Fibroblast of lung (primary cell): ENCODE results near the gene CCDC80. TPM values are rescaled to one million over a fixed set of nuclear protein-coding genes. Genes with fewer than 3 reads are reported as not detected.

ENCODE experiments used
- DNase-seq, 2 donors: peaks; one replicate each; pipeline versions ENCODE4 v3.0.0 to v3.0.0-alpha.2; 2010; ENCODE audit warnings: low read depth in 2 of 2
- H2AFZ ChIP-seq: 2 replicates; pipeline ENCODE4 v1.5.1; 2012; ENCODE audit warnings: low read length, control low read depth, inconsistent platforms
- H3K27ac ChIP-seq: 2 replicates; pipeline ENCODE4 v1.5.1; 2011; ENCODE audit warnings: low read length, control low read depth; ENCODE audit not compliant: insufficient read depth
- H3K27me3 ChIP-seq: 2 replicates; pipeline ENCODE4 v1.5.1; 2011; ENCODE audit warnings: mild to moderate bottlenecking, low read length; ENCODE audit not compliant: control insufficient read depth, insufficient read depth
- H3K36me3 ChIP-seq: 2 replicates; pipeline ENCODE4 v1.5.1; 2011; ENCODE audit warnings: low read length; ENCODE audit not compliant: control insufficient read depth, insufficient read depth
- H3K4me1 ChIP-seq: 2 replicates; pipeline ENCODE4 v1.5.1; 2011; ENCODE audit warnings: low read length; ENCODE audit not compliant: control insufficient read depth, insufficient read depth; ENCODE audit errors: extremely low read depth
- H3K4me2 ChIP-seq: 2 replicates; pipeline ENCODE4 v1.5.1; 2011; ENCODE audit warnings: low read length, control low read depth; ENCODE audit not compliant: insufficient read depth; ENCODE audit errors: extremely low read depth
- H3K4me3 ChIP-seq, 4 experiments: fragments of 200-600 bp in 1 of 4; sonication (generic) in 1 of 4; replicated peaks in 1 of 4; 2 replicates each; pipeline ENCODE4 v1.5.1; 2011 to 2016; ENCODE audit warnings: low read length in 4 of 4, low read depth in 3 of 4, mild to moderate bottlenecking in 3 of 4, control low read depth in 2 of 4, inconsistent platforms in 1 of 4, mixed read lengths in 1 of 4; ENCODE audit not compliant: insufficient read depth in 1 of 4; ENCODE audit errors: control extremely low read depth in 1 of 4
- H3K79me2 ChIP-seq: 2 replicates; pipeline ENCODE4 v1.5.1; 2012; ENCODE audit warnings: mild to moderate bottlenecking, low read length, inconsistent platforms; ENCODE audit not compliant: control insufficient read depth, insufficient read depth
- H3K9ac ChIP-seq: 2 replicates; pipeline ENCODE4 v1.5.1; 2011; ENCODE audit warnings: mild to moderate bottlenecking, low read length, control low read depth; ENCODE audit not compliant: insufficient read depth
- H3K9me3 ChIP-seq: 2 replicates; pipeline ENCODE4 v1.5.1; 2012; ENCODE audit warnings: low read depth, low read length; ENCODE audit not compliant: control insufficient read depth, insufficient read depth
- H4K20me1 ChIP-seq: 2 replicates; pipeline ENCODE4 v1.5.1; 2011; ENCODE audit warnings: low read length; ENCODE audit not compliant: control insufficient read depth, insufficient read depth; ENCODE audit errors: extremely low read depth
- CTCF ChIP-seq, 2 donors: IDR thresholded peaks in 1 of 2; conservative IDR thresholded peaks in 1 of 2; 1 replicate in 1 of 2; 2 replicates in 1 of 2; pipeline ENCODE4 v1.5.1; 2011 to 2012; ENCODE audit warnings: low read length in 2 of 2, control low read depth in 1 of 2, inconsistent platforms in 1 of 2, low read depth in 1 of 2, mild to moderate bottlenecking in 1 of 2
- EZH2 ChIP-seq: IDR thresholded peaks from 2 replicates; pipeline ENCODE4 v1.5.1; 2012; ENCODE audit warnings: low read length, control low read depth, mild to moderate bottlenecking; ENCODE audit errors: missing control alignments
- polyA plus RNA-seq, 2 donors: library from polyadenylated mRNA; depleted of rRNA in 1 of 2; stranded (reverse) in 1 of 2; unstranded in 1 of 2; fragments of >200 nt; gene quantifications; 2 replicates each; pipeline ENCODE4 v1.2.1, GENCODE V29; 2011 to 2012; ENCODE audit warnings: missing spikeins in 1 of 2
- total RNA-seq: library from RNA; depleted of rRNA; stranded (reverse); fragments of >200 nt; gene quantifications from 2 replicates; pipeline ENCODE4 v1.2.1, GENCODE V29; 2014

CCDC80 gene
- total and polyA plus RNA-seq, 2 donors (not counting 1 experiment from before 2014, with no cell fraction given) = 153 to 526 TPM

- Histone ChIP-seq H3K4me3 (no peak overlapping the region), H3K4me2 (no peak overlapping the region), H4K20me1 (no peaks in the 10 kb centered on the region), H2AFZ (no peak overlapping the region), H3K27ac (no peak overlapping the region), H3K9me3 (no peaks in the 10 kb centered on the region), H3K9ac (no peak overlapping the region), H3K79me2 (no peaks in the 10 kb centered on the region), H3K36me3 (peaks cover 3% of the 10 kb centered on the region), H3K4me1 (no peaks in the 10 kb centered on the region), H3K27me3 (no peaks in the 10 kb centered on the region)
- DNase-seq = peak in 1 of 2 donors; percentile 35
- TF ChIP-seq EZH2 = no peak
- no peak for TF ChIP-seq CTCF (conservative IDR thresholded peaks at IDR 0.05 in 1 of 2, IDR thresholded peaks at IDR 0.05 in 1 of 2; ENCODE audit: low read depth in 1 of 2, low read length in 2 of 2)
Measured at GRCh38 chr3:112598731-112599130, 42.2 kb downstream of the CCDC80 start.

- no peaks in the 10 kb centered on the region for H3K79me2 ChIP-seq
- no peak for DNase-seq
- H3K27ac ChIP-seq = no peak overlapping the region
- H3K36me3 ChIP-seq = no peaks in the 10 kb centered on the region
- H3K27me3 ChIP-seq = no peaks in the 10 kb centered on the region
- H2AFZ ChIP-seq = no peak overlapping the region
- H3K9me3 ChIP-seq = no peaks in the 10 kb centered on the region
- H3K4me1 ChIP-seq = no peaks in the 10 kb centered on the region
- H3K4me2 ChIP-seq = no peak overlapping the region
- H3K9ac ChIP-seq = no peak overlapping the region
- H3K4me3 ChIP-seq = no peak overlapping the region
- no peaks in the 10 kb centered on the region for H4K20me1 ChIP-seq
- TF ChIP-seq EZH2 (no peak), CTCF (conservative IDR thresholded peaks at IDR 0.05 in 1 of 2, IDR thresholded peaks at IDR 0.05 in 1 of 2; ENCODE audit: low read depth in 1 of 2, low read length in 2 of 2) (no peak)
Measured at GRCh38 chr3:112597945-112598344, 43.0 kb downstream of the CCDC80 start.

- no peaks in the 10 kb centered on the region for H4K20me1 ChIP-seq
- H3K36me3 ChIP-seq = no peaks in the 10 kb centered on the region
- no peak overlapping the region for H3K4me3 ChIP-seq
- H3K27ac ChIP-seq = no peak overlapping the region
- H3K4me2 ChIP-seq = no peak overlapping the region
- DNase-seq = no peak
- no peaks in the 10 kb centered on the region for H3K4me1 ChIP-seq
- H3K79me2 ChIP-seq = no peaks in the 10 kb centered on the region
- H3K9me3 ChIP-seq = no peaks in the 10 kb centered on the region
- no peaks in the 10 kb centered on the region for H3K27me3 ChIP-seq
- no peak overlapping the region for H3K9ac ChIP-seq
- H2AFZ ChIP-seq = no peak overlapping the region
- TF ChIP-seq EZH2 (no peak), CTCF (conservative IDR thresholded peaks at IDR 0.05 in 1 of 2, IDR thresholded peaks at IDR 0.05 in 1 of 2; ENCODE audit: low read depth in 1 of 2, low read length in 2 of 2) (no peak)
Measured at GRCh38 chr3:112594856-112595255, 46.1 kb downstream of the CCDC80 start.
